Measurements from ENCODE around the gene FMO4. TPM values are rescaled to one million over a fixed set of nuclear protein-coding genes. Genes with fewer than 3 reads are reported as not detected.

Gene FMO4
- total and polyA plus RNA-seq, 10 of the 15 experiments (the other 5 are each of a cell fraction or from before 2014, with no cell fraction given) = 0.26 to 3.0 (median 1.1) TPM

- TF ChIP-seq NFYB (IDR thresholded peaks at IDR 0.05; ENCODE audit: insufficient read depth, low read depth, low read length) = peak; percentile 62; the same call in 1 of the 2 replicates
Observed at GRCh38 chr1:171313835-171314320, at the start of gene FMO4 (continued).

DNA sequence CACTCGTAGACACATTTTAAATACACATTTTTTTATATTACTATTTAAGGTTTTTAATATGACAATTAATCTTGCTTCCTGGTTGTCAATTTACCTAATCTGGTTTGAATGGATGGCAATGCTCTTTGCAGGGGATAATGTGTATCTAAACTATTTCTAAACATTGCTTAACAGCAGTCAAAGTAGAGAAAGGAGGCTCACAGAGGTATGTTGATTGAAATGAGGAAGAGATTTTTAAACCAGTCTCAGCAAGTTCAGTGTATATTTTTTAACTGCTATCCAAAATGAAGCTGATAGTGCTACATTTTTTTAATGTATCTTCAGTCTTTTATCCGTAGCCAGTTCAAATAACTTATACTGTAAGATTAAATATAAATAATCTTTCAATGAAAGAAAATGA is 48.3 kb upstream of the FMO4 start:
- no peaks in the 10 kb centered on the region for H4K20me1 ChIP-seq (ENCODE audit: control insufficient read depth, insufficient read depth)
- ChIA-PET POLR2A (no interaction called here), SMC1A (ENCODE audit: uncharacterized antibody, unreplicated experiment) (no interaction called here), CTCF (no interaction called here), RAD21 (ENCODE audit: unreplicated experiment) (no interaction called here)
- no peak overlapping the region for H3K4me2 ChIP-seq (ENCODE audit: control insufficient read depth, insufficient read depth)
- no peak overlapping the region for H3K4me3 ChIP-seq
- H3K79me2 ChIP-seq (ENCODE audit: control insufficient read depth, insufficient read depth, low read length) = no peaks in the 10 kb centered on the region
- WGBS (ENCODE audit: insufficient coverage, insufficient replicate concordance, low lambda C conversion rate, missing lambda C conversion rate) = 2% methylated on average over 2 of the region's 2 CpGs
- H3K36me3 ChIP-seq (ENCODE audit: control insufficient read depth in 2 of 2, insufficient read depth in 2 of 2, low read length in 1 of 2) = no peaks in the 10 kb centered on the region
- no peaks in the 10 kb centered on the region; a peak in 2 of 4 replicates for H3K27me3 ChIP-seq (replicated peaks in 1 of 2; ENCODE audit: control insufficient read depth in 2 of 2, insufficient read depth in 2 of 2, low read length in 1 of 2)
- intact Hi-C loops (cut with micrococcal nuclease; ENCODE audit: unreplicated experiment) (no loop called here), in situ Hi-C loops (cut with MboI) (no loop called here)
- DNase-seq (ENCODE audit: low read depth, low spot score) = no peak
- ATAC-seq = no peak
- TF ChIP-seq RAD21 (IDR thresholded peaks at IDR 0.05; ENCODE audit: insufficient read depth, low read depth, low read length) (no peak), ATF7 (IDR thresholded peaks at IDR 0.05; ENCODE audit: low read depth) (no peak)
- H3K9me3 ChIP-seq (replicated peaks; ENCODE audit: control insufficient read depth, insufficient read depth, low read length) = no peaks in the 10 kb centered on the region
- H3K27ac ChIP-seq (ENCODE audit: control insufficient read depth, insufficient read depth) = no peak overlapping the region
- FAIRE-seq = no peak
- no TSS peak for BruUV-seq (replicated peaks)
- no peaks in the 10 kb centered on the region for H3K4me1 ChIP-seq (ENCODE audit: control insufficient read depth, insufficient read depth, low read length)
- no peak overlapping the region for H3K9ac ChIP-seq (ENCODE audit: control insufficient read depth, insufficient read depth, low read length)
- no peak overlapping the region for H2AFZ ChIP-seq (ENCODE audit: control insufficient read depth, low read depth, low read length)

- intact Hi-C loops (cut with micrococcal nuclease; ENCODE audit: unreplicated experiment) = no loop called here
- CTCF ChIA-PET = no interaction called here
- 25% methylated on average over 4 of the region's 4 CpGs for WGBS (ENCODE audit: insufficient coverage, insufficient replicate concordance, low lambda C conversion rate, missing lambda C conversion rate)
- SMC1A ChIA-PET (ENCODE audit: uncharacterized antibody, unreplicated experiment) = no interaction called here
- in situ Hi-C loops (cut with MboI) = no loop called here
- RAD21 ChIA-PET (ENCODE audit: unreplicated experiment) = no interaction called here
- DNase-seq (ENCODE audit: low read depth, low spot score) (no peak), ATAC-seq (no peak), FAIRE-seq (no peak)
- BruUV-seq (replicated peaks) = no TSS peak
- Histone ChIP-seq H3K9ac (ENCODE audit: control insufficient read depth, insufficient read depth, low read length) (no peak overlapping the region), H3K4me3 (no peak overlapping the region), H3K9me3 (replicated peaks; ENCODE audit: control insufficient read depth, insufficient read depth, low read length) (no peaks in the 10 kb centered on the region), H3K4me2 (ENCODE audit: control insufficient read depth, insufficient read depth) (no peak overlapping the region), H4K20me1 (ENCODE audit: control insufficient read depth, insufficient read depth) (no peaks in the 10 kb centered on the region), H3K27ac (ENCODE audit: control insufficient read depth, insufficient read depth) (no peak overlapping the region), H3K79me2 (ENCODE audit: control insufficient read depth, insufficient read depth, low read length) (no peaks in the 10 kb centered on the region), H2AFZ (ENCODE audit: control insufficient read depth, low read depth, low read length) (no peak overlapping the region), H3K4me1 (ENCODE audit: control insufficient read depth, insufficient read depth, low read length) (no peaks in the 10 kb centered on the region), H3K36me3 (ENCODE audit: control insufficient read depth in 2 of 2, insufficient read depth in 2 of 2, low read length in 1 of 2) (no peaks in the 10 kb centered on the region), H3K27me3 (replicated peaks in 1 of 2; ENCODE audit: control insufficient read depth in 2 of 2, insufficient read depth in 2 of 2, low read length in 1 of 2) (no peaks in the 10 kb centered on the region; a peak in 2 of 4 replicates)
- POLR2A ChIA-PET = no interaction called here
- TF ChIP-seq MEF2A (IDR thresholded peaks at IDR 0.05; ENCODE audit: insufficient read depth, low read depth, low read length) (no peak), TCF7 (IDR thresholded peaks at IDR 0.05; ENCODE audit: borderline replicate concordance) (no peak), NBN (IDR thresholded peaks at IDR 0.05) (no peak), EED (IDR thresholded peaks at IDR 0.05; ENCODE audit: low read depth) (no peak), KLF5 (IDR thresholded peaks at IDR 0.05; ENCODE audit: partially characterized antibody) (no peak), KAT2A (conservative IDR thresholded peaks at IDR 0.05; ENCODE audit: control insufficient read depth, low read depth, low read length) (no peak), SKIL (IDR thresholded peaks at IDR 0.05; ENCODE audit: low read depth, poor library complexity, severe bottlenecking) (no peak), PAX8 (IDR thresholded peaks at IDR 0.05) (no peak)
- TF ChIP-seq, protein P1, sequence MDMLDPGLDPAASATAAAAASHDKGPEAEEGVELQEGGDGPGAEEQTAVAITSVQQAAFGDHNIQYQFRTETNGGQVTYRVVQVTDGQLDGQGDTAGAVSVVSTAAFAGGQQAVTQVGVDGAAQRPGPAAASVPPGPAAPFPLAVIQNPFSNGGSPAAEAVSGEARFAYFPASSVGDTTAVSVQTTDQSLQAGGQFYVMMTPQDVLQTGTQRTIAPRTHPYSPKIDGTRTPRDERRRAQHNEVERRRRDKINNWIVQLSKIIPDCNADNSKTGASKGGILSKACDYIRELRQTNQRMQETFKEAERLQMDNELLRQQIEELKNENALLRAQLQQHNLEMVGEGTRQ (IDR thresholded peaks at IDR 0.05; ENCODE audit: borderline replicate concordance, low read depth, low read length) = no peak
- TF ChIP-seq, protein P2, sequence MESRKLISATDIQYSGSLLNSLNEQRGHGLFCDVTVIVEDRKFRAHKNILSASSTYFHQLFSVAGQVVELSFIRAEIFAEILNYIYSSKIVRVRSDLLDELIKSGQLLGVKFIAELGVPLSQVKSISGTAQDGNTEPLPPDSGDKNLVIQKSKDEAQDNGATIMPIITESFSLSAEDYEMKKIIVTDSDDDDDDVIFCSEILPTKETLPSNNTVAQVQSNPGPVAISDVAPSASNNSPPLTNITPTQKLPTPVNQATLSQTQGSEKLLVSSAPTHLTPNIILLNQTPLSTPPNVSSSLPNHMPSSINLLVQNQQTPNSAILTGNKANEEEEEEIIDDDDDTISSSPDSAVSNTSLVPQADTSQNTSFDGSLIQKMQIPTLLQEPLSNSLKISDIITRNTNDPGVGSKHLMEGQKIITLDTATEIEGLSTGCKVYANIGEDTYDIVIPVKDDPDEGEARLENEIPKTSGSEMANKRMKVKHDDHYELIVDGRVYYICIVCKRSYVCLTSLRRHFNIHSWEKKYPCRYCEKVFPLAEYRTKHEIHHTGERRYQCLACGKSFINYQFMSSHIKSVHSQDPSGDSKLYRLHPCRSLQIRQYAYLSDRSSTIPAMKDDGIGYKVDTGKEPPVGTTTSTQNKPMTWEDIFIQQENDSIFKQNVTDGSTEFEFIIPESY (IDR thresholded peaks at IDR 0.05) = no peak
Observed at GRCh38 chr1:171266930-171267329, 47.1 kb upstream of the FMO4 start.
